ENCODE measurements around the gene KRTAP9-6.
"Not testable (repeated sequence)": the region's sequence is repeated elsewhere in the genome, so short reads cannot be mapped to it uniquely, and the experiment has no call there.

The KRTAP9-6 gene

DNA sequence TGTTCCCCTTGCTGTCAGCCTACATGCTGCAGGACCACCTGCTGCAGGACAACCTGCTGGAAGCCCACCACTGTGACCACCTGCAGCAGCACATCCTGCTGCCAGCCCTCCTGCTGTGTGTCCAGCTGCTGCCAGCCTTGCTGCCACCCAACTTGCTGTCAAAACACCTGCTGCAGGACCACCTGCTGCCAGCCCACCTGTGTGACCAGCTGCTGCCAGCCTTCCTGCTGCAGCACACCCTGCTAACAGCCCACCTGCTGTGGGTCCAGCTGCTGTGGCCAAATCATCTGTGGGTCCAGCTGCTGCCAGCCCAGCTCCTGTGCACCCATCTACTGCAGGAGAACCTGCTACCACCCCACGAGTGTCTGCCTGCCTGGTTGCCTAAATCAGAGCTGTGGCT, 6.1 kb downstream of the KRTAP9-6 start:
- DNase-seq (ENCODE audit: low read depth in 2 of 2) = not testable (repeated sequence)

DNA sequence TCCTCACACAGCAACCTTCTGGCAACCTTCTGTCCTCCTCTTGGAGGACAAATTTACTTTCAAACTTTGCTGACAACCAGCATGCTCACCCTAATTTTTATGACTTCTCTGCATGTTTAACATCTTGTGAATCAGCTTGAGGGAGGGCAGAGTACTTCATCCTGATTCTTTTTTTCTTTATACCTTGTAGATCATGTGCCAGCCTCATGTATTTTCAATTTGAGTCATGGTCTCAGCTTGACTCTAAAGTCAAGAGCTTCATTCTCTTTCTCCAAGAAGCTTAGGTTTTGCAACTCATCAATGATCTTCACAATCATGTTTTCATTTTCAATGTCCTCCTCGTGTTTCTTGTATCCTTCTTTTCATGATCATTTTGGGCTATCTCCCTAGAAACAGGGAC, 6.7 kb downstream of the KRTAP9-6 start:
- DNase-seq (ENCODE audit: low read depth in 2 of 2) = no peak

DNA sequence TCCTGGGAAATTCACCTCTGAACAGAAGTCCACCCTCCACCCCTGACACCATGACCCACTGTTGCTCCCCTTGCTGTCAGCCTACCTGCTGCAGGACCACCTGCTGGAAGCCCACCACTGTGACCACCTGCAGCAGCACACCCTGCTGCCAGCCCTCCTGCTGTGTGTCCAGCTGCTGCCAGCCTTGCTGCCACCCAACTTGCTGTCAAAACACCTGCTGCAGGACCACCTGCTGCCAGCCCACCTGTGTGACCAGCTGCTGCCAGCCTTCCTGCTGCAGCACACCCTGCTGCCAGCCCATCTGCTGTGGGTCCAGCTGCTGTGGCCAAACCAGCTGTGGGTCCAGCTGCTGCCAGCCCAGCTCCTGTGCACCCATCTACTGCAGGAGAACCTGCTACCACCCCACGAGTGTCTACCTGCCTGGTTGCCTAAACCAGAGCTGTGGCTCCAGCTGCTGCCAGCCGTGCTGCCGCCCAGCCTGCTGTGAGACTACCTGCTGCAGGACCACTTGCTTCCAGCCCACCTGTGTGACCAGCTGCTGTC, 10.5 kb downstream of the KRTAP9-6 start, which contains the start of gene KRTAP9-7:
KRTAP9-7 (plus strand) TSS at position 51 of the 543 bp plus-strand sequence; CDS start at position 51, 0 bp downstream.
- not testable (repeated sequence) for DNase-seq (ENCODE audit: low read depth in 2 of 2)

DNA sequence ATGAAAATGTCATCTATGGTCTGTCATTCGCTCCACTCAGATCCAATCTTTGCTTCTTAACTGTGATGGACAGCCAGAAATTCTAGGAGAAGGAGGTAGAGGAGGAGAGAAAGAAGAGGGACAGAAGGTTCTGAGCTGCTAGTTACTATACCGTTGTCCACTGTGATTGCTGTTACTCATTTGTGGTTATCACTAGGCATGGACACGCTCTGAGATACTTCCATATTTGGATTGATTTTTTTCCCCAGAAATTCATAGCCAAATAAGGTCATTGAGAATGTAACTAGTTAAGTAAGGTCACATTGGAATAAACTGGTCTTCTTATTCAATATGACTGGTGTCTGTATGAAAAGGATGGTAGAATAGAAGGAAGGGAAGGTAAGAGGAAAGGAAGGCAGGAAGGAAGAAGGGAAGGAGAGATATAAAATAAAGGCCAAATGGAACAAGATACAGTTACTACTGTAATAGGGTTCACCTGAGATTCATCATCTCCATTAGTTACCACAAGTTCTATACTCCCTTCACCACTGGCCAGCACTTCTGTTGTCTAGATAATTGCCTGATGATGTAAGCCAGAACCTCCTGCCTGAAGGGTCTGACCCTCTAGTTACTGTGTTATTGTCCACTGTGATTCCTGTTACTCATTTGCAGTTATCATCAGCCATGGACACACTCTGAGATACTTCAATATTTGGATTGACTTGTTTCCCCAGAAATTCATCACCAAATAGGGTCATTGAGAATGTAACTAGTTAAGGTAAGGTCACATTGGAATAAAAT, 13.2 kb downstream of the KRTAP9-6 start:
- no peak for DNase-seq (ENCODE audit: low read depth in 2 of 2)

DNA sequence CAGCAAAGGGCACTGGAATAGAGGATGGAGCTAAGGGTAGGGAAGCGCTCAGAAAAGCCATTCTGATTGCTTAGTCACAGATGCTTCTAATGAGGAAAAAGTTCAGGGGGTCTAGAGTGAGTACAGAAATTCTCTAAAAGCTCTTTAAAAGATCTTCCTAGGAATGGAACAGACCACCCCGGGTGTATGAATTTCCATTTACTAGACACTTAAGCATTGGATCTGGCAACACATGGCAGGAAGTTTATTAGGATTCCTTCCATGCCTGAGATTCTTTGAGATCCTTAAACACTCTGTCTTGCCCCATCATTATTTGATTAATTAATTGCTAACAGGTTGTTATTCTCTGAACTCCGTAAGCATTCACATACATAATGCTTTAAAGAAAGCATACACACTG, 18.9 kb downstream of the KRTAP9-6 start:
- no peak for DNase-seq (ENCODE audit: low read depth in 2 of 2)

DNA sequence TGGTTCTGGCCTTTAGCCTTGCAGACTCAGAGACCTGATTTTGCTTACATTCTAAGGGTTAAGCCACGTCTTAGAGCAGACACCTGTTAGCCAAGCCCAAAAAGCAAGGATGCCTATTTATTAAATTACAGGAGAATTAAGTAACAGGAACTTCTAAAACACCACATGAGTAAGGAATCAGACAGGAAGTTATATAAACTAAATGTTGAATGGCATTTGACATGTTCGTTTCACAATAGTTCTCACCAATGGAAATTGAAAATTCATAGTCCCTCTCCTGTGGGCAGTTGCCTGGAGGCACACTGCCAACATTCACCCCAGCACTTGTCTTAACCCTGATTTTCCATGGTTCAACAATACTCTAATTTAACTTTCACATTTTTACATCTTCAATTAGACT, 19.4 kb downstream of the KRTAP9-6 start:
- DNase-seq (ENCODE audit: low read depth in 2 of 2) = no peak

DNA sequence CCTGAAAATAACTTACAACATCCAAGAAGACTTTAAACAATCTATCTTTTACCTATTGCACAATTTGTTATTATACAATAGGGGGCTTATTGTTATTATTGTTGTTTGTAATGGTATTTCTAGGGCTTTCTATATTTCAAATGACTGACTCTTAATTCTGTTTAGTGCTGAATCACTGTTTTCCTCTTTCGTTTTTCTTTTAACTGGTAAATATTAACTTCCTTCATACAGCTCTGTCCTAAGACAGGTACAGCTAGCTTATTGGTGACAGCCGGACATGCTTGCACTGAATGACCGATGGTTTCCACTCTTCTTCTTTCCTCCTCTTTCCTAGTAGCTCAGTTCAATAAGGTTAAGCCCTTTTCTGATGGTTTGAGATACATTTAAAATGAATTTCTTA, 21.9 kb downstream of the KRTAP9-6 start:
- no peak for DNase-seq (ENCODE audit: low read depth in 2 of 2)

DNA sequence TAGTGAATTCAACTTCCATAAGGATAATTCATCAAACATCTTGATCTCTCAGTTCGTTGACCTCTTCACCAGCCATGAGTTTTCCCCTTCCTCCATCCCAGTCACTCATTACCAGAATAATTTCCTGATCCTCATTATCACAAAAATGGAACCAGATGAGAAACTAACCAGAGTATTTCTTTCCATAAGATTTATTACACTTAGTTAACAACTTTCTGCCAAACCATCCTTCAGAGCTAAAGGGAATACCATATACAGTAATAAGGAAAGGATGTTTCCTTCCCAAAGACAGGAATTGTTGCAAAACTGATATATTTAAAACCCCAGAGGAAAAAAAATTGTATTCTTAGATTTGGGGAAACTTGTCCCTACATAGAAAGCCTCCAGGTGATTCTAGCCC, 28.8 kb downstream of the KRTAP9-6 start:
- no peak for DNase-seq (ENCODE audit: low read depth in 2 of 2)

DNA sequence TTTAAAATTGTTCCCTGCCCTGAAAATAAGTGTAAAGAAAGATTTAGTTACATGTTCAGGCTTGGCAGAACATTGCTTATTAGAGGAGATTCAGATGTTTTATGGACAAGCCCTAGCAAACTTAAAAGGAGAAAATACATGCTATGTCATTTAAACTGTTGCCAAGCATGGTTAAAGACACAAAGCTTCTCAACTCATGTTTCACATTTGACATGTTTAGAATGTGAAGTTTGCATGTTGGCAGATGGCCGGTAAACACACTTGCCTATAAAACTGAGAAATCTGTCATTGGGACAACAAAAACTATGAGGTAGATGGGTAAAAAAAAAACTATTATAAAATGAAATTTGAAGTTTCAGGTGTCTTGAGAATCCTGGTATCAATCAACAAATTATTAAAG, 31.7 kb downstream of the KRTAP9-6 start:
- no peak for DNase-seq (ENCODE audit: low read depth in 2 of 2)

DNA sequence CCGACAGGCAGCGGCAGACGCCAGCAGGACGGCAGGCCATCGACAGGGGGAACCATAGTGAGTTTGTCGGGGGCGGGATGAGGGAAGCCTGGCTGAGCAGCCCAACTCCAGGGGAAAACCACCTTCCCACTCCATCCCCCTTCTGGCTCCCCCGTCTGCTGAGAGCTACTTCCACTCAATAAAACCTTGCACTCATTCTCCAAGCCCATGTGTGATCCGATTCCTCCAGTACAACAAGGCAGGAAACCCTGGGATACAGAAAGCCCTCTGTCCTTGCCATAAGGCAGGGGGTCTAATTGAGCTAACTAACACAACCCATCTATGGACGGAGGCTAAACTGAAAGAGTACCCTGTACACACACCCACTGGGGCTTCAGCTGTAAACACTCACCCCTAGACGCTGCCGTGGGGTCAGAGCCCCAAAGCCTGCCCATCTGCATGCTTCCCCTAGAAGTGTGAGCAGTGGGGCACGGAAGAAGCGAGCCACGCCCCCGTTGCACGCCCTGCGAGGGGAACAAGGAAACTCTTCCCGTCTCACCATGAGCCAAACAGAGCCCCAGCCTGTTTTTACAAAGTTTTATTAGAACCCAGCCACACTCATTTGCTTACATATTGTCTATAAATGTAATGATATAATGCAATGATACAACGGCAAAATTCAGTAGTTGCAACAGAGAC, 33.4 kb downstream of the KRTAP9-6 start:
- no peak for DNase-seq (ENCODE audit: low read depth in 2 of 2)

DNA sequence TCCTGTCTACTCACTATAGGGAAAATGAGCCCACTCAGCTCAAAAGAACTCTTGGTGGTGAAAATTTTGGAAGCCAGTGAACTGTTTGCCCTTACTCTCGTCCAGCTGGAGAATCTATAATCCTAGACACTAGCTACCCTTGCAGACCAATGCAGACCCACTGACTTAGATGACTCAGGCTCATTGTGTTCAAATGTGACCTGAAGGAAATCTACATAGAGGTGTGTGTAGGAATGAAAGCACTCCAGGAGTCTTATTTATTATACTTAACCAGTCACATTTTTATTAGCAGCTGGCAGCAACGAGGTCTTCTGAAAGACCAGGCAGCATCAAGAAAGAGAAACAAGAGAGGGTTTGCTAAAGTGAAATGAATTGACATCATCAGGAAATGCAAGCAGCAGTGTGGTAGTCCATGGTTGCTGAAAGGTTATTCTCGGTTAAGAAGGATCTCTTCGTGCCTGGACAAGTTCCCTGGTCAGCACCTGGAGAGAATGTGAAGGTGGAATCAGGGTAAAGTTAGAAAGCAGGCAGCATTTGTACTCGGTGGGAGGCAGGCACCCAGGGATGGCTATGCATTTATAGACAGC, 36.1 kb downstream of the KRTAP9-6 start:
- no peak for DNase-seq (ENCODE audit: low read depth in 2 of 2)

DNA sequence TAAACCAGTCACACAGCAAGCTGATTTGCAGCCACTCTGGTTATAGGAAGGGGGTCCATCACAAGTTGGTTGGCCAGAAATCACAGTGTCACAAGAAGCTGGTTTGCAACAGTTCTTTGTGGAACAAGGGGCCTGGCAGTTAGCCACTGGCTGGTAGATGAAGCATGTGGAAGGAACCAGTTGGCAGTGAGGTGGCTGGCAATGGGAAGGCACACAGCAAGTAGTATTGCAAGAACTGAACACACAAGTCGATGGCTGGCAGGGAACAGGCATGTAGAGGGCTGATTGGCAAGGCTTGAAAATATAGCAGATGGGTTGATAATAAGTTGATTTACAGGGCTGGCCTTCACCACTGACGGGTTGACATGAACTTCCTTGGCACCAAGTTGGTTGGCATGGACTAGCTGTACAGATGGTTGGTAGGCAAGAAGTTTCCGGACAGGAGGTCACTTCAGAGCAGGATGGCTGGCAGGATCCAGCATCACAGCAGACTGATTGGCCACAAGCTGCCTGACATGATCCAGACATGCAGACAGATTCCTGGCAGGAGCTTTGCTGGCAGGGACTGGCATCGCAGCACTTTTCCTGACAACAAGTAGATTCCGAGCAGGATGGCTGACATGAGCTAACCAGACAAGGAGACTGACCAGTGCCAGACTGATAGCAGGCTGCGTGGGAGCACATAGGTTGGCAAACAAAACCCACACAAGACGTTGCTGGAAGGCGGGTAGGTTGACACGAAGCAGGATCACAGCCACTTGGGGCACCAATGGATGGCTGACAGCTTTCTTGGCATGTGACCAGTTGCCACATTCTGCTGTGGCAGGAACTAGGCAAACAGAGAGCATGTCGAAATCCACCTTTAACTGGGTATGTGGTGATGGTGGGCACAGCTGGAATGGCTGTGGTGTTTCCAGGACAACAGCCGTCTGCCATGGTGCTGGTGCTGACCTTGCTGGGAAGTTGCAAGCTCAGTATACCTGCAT, 37.0 kb downstream of the KRTAP9-6 start, which contains the start of gene KRTAP29-1:
KRTAP29-1 (minus strand) TSS at position 936 of the 986 bp plus-strand sequence; CDS start at position 936, 0 bp downstream.
- DNase-seq (ENCODE audit: low read depth in 2 of 2) = no peak

DNA sequence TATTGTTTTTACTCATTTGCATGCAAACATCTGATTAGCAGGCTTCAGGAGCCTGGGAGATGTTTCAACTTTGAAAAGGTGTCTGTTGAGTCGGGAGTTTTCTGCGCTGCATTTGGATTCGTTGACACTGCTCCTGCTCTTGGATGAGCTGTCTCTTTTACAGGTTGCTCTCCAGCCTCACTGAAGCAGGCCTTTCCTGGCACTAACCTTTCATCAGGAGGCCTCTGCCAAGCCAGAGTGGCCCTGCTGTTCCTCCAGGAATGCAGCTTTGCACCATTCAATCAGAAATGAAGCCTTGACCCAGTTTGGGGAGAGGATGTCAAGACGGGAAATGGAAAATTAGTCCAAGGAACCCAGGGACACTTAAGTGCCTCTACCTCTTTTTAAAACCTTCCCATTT, 37.8 kb downstream of the KRTAP9-6 start:
- no peak for DNase-seq (ENCODE audit: low read depth in 2 of 2)

DNA sequence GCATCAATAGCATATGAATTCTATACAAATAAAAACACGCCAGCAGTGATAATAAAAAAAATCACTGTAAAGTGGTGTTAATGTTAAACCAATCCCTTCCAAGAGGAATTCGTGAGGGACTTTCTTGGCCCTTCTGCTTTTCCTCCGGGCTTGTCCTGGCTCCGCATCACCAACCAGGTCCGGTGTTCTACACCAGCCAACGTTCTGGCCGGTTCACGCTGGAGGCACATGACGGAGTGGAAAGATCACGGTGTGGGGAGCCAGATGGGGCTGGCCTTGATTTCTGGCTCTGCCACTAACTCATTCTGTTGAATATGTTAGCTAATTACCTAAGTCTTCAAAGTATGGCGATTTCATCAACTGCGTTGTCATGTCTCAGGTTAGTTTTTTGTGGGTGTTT, 38.9 kb downstream of the KRTAP9-6 start:
- DNase-seq (ENCODE audit: low read depth in 2 of 2) = no peak

DNA sequence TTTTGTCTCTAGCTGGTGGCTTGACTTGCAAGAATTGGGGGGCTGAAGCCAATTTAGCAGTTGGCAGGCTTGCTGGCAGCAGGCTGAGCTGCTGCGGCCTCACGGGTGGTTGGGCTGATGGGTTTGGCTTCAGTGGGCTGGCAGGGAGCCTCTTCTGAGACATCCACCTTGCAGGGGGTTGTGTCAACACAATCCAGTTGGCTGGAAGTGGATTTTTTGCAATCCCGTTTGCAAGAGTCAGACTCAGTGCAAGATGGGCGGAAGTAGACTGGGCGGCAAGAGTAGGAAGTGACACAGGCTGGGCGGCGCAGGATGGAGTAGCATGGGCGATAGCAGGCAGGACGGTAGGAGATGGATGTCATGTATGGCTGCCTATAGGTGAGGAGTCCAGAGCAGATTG, 42.5 kb downstream of the KRTAP9-6 start:
- DNase-seq (ENCODE audit: low read depth in 2 of 2) = no peak

DNA sequence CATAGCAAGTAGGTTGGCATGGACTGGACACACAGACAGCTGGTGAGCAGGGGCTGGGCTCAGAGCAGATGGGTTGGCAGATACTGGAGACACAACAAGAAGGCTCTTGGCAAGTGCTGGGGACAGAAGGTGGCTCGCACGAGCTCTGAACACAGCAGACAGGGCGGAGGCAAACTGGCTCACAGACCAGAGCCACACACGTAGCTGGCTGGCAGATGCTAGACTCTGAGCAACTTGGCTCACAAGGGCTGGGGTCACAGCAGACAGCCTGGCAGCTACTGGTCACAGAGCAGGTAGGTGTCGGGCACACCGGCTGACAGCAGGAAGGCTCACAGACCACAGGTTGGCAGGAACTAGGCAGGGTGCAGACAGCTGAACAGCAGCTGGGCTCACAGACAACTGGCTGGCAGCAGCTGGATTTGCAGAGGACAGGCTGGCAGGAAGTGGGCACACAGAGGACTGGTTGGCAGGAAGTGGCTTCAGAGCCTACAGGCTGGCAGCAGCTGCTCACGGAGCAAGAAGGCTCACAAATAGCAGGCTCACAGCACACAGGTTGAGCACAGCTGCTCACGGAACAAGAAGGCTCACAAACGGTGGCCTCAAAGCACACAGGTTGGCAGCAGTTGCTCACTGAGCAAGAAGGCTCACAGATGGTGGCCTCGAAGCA, 43.2 kb downstream of the KRTAP9-6 start:
- DNase-seq (ENCODE audit: low read depth in 2 of 2) = peak; percentile 41 to 52

DNA sequence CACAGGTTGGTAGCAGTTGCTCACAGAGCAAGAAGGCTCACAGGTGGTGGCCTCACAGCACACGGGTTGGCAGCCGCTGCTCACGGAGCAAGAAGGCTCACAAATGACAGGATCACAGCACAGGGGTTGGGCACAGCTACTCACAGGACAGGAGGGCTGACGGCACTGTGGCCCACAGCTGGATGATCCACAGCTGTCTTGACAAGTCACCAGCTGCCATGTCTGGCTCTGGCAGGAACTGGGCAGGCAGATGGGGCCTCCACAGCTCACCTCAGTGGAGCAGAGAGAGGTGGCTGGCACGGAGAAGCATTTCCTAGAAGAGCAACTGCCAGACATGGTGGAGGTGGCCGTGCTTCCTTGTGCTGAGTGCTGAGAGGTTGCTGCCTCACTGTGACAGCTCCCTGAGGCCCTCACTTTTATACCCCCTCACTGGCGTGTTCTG, 43.8 kb downstream of the KRTAP9-6 start, which contains the start of gene KRTAP16-1:
KRTAP16-1 (minus strand) TSS at position 392 of the 442 bp plus-strand sequence; CDS start at position 336, 56 bp downstream.
- DNase-seq (ENCODE audit: low read depth in 2 of 2) = peak; percentile 13 to 23

DNA sequence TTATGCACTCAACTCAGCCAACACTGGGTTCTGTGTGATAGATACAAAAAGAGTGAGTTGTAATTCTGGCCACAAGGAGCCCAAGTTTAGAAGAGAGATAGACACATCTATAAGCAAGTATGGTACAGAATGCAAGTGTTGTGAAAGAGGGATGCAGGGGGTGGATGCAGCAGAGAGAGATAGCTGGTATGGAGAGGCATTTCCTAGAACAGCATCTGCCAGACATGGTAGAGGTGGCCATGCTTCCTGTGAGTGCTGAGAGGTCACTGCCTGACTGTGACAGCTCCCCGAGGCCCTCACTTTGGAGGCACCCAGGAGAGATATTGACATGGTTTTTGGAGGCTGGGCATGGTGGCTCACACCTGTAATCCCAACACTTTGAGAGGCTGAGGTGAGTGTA, 45.9 kb downstream of the KRTAP9-6 start:
- no peak for DNase-seq (ENCODE audit: low read depth in 2 of 2)

DNA sequence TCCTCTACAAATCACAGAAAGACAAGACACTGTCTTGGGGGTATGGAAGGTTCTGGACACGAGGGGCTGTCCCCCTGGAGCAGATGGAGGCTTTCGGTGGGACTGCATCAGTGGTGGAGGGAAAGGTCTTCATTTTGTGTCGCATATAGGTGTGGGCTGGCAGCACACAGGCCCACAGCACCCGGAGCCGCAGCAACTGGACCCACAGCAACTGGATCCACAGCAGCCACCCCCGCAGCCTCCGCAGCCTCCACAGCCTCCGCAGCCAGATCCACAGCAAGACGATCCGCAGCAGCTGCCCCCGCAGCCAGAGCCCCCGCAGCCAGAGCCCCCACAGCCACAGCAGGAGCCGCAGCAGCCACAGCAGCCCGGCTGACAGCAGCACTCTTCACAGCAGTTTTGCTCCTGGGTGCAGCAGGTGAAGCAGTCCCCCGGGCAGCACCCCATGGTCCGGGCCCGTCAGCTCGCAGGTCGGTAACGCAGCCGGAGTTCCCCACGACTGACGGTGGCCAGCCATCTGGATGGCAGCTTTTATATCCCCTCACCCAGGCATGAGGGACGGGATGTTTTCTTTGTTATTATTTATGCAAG, 50.1 kb downstream of the KRTAP9-6 start, which contains the start of gene KRTAP17-1:
KRTAP17-1 (minus strand) TSS at position 507 of the 591 bp plus-strand sequence; CDS start at position 447, 60 bp downstream.
- DNase-seq (ENCODE audit: low read depth in 2 of 2) = no peak

Measured in stimulated activated CD8-positive, alpha-beta memory T cell treated with anti-CD3 and anti-CD28 coated beads, Interleukin-7, amount 100 ng/mL, for 4 hours (primary cell).